Measurements from ENCODE around the gene SMC5. TPM values are rescaled to one million over a fixed set of nuclear protein-coding genes. Genes with fewer than 3 reads are reported as not detected.

The SMC5 gene
- total RNA-seq, 1 experiment from 2014 or later: 27.5 TPM

DNA sequence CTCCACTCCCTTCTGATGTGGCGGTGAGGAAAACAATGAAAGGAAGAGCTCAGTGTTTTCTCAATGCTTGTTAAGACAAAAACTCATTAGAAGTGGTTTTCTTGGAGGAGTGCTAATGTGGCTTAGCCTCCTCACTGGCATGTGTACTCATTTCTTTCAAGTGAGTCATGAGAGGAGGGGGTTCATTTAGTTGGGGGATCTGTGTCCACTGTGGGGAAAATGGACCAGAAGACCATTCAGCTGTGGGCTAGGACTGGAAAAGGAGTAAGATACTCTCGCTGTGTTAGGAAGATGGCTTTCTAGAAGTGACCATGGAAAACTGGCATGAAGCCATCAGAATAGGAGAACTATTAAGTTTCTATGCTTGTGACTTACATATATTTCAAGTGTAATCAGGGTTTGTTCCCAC, 132.2 kb downstream of the SMC5 start (continued):
- TF ChIP-seq, protein P1, sequence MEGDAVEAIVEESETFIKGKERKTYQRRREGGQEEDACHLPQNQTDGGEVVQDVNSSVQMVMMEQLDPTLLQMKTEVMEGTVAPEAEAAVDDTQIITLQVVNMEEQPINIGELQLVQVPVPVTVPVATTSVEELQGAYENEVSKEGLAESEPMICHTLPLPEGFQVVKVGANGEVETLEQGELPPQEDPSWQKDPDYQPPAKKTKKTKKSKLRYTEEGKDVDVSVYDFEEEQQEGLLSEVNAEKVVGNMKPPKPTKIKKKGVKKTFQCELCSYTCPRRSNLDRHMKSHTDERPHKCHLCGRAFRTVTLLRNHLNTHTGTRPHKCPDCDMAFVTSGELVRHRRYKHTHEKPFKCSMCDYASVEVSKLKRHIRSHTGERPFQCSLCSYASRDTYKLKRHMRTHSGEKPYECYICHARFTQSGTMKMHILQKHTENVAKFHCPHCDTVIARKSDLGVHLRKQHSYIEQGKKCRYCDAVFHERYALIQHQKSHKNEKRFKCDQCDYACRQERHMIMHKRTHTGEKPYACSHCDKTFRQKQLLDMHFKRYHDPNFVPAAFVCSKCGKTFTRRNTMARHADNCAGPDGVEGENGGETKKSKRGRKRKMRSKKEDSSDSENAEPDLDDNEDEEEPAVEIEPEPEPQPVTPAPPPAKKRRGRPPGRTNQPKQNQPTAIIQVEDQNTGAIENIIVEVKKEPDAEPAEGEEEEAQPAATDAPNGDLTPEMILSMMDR (IDR thresholded peaks at IDR 0.05 in 2 of 3, conservative IDR thresholded peaks at IDR 0.05 in 1 of 3; ENCODE audit: borderline replicate concordance in 1 of 3, insufficient read depth in 1 of 3, low read depth in 2 of 3, low read length in 2 of 3): no peak
- TF ChIP-seq POLR2AphosphoS5 (IDR thresholded peaks at IDR 0.05; ENCODE audit: low read depth, low read length) (no peak), SP1 (IDR thresholded peaks at IDR 0.05; ENCODE audit: low read depth) (no peak), CEBPB (IDR thresholded peaks at IDR 0.05; ENCODE audit: low read depth) (no peak), SIN3A (IDR thresholded peaks at IDR 0.05; ENCODE audit: low read depth) (no peak), EZH2 (IDR thresholded peaks at IDR 0.05) (no peak), RAD21 (IDR thresholded peaks at IDR 0.05; ENCODE audit: low read depth) (no peak), CBX3 (IDR thresholded peaks at IDR 0.05; ENCODE audit: low read depth) (no peak)

DNA sequence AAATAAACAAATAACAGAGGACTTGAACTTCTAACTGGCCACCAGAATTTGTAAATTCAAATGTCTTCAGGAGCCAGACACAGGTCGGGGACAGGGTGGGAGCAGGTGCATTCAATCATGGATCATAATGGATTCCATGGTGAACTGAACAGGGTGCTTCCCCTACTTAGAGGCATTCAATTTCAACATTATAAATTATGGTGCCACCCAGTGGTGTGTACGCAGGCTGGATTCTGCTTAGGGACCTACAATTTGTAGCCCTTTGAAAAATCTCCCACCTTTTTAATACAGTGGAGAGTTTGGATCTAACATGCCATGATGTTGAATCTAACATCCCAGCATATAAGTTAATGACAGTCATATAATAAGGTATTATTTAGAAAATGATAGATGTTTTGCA, 133.4 kb downstream of the SMC5 start:
- no peak overlapping the region for H3K27ac ChIP-seq (ENCODE audit: low read depth, low read length)
- no peak overlapping the region for H2AFZ ChIP-seq (ENCODE audit: low read depth, low read length, poor library complexity, severe bottlenecking)
- H3K9ac ChIP-seq (ENCODE audit: low read length): no peak overlapping the region
- intact Hi-C loops (cut with micrococcal nuclease): no loop called here
- H4K20me1 ChIP-seq (ENCODE audit: insufficient read depth): no peaks in the 10 kb centered on the region
- no peak overlapping the region for H3K4me2 ChIP-seq (ENCODE audit: low read length)
- H3K4me1 ChIP-seq (ENCODE audit: control insufficient read depth in 1 of 2, insufficient read depth in 2 of 2, low read length in 2 of 2): peaks cover 5 to 8% of the 10 kb centered on the region in 2 experiments; a peak in 2 of 4 replicates
- ATAC-seq (peak; percentile 94), DNase-seq (ENCODE audit: low read depth, low spot score) (no peak)
- POLR2A ChIA-PET: no interaction called here
- H3K79me2 ChIP-seq (ENCODE audit: insufficient read depth, low read length): no peaks in the 10 kb centered on the region
- no peaks in the 10 kb centered on the region for H3K36me3 ChIP-seq (ENCODE audit: control insufficient read depth in 1 of 2, insufficient read depth in 2 of 2, low read length in 2 of 2)
- TF ChIP-seq, protein P1 (IDR thresholded peaks at IDR 0.05 in 2 of 3, conservative IDR thresholded peaks at IDR 0.05 in 1 of 3; ENCODE audit: borderline replicate concordance in 1 of 3, insufficient read depth in 1 of 3, low read depth in 2 of 3, low read length in 2 of 3): peak; percentile 12 to 57 (median 41); a peak in 5 of 6 replicates
- TF ChIP-seq, protein P2, sequence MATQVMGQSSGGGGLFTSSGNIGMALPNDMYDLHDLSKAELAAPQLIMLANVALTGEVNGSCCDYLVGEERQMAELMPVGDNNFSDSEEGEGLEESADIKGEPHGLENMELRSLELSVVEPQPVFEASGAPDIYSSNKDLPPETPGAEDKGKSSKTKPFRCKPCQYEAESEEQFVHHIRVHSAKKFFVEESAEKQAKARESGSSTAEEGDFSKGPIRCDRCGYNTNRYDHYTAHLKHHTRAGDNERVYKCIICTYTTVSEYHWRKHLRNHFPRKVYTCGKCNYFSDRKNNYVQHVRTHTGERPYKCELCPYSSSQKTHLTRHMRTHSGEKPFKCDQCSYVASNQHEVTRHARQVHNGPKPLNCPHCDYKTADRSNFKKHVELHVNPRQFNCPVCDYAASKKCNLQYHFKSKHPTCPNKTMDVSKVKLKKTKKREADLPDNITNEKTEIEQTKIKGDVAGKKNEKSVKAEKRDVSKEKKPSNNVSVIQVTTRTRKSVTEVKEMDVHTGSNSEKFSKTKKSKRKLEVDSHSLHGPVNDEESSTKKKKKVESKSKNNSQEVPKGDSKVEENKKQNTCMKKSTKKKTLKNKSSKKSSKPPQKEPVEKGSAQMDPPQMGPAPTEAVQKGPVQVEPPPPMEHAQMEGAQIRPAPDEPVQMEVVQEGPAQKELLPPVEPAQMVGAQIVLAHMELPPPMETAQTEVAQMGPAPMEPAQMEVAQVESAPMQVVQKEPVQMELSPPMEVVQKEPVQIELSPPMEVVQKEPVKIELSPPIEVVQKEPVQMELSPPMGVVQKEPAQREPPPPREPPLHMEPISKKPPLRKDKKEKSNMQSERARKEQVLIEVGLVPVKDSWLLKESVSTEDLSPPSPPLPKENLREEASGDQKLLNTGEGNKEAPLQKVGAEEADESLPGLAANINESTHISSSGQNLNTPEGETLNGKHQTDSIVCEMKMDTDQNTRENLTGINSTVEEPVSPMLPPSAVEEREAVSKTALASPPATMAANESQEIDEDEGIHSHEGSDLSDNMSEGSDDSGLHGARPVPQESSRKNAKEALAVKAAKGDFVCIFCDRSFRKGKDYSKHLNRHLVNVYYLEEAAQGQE (IDR thresholded peaks at IDR 0.05; ENCODE audit: low read depth): no peak
- TF ChIP-seq RAD21 (IDR thresholded peaks at IDR 0.05; ENCODE audit: low read depth): peak; percentile 44
- RAD21 ChIA-PET (ENCODE audit: low non-redundant PET in 1 of 2, low total read pairs in 2 of 2, uncharacterized antibody in 2 of 2, unreplicated experiment in 2 of 2): no interaction called here
- H3K9me3 ChIP-seq (ENCODE audit: control insufficient read depth in 1 of 2, insufficient read depth in 1 of 2, low read depth in 1 of 2, low read length in 2 of 2): no peaks in the 10 kb centered on the region
- no peak overlapping the region for H3K4me3 ChIP-seq (replicated peaks in 1 of 2; ENCODE audit: low read depth in 1 of 2, low read length in 2 of 2)
- no peaks in the 10 kb centered on the region for H3K9me2 ChIP-seq (ENCODE audit: insufficient read depth)
- no peaks in the 10 kb centered on the region for H3K27me3 ChIP-seq (ENCODE audit: insufficient read depth, low read length)
- BruUV-seq (replicated peaks): no TSS peak
- CTCF ChIA-PET: interaction anchor here (1.2 kb wide), 1 partner anchor 93 kb away, joined by 3 read pairs; no protein-coding TSS in a partner anchor
